NCI-H2227 (cell line): ENCODE data around the gene CYP46A1.
"Not testable (repeated sequence)": the region's sequence is repeated elsewhere in the genome, so short reads cannot be mapped to it uniquely, and the experiment has no call there.

Experiments used
- DNase-seq: peaks from one replicate; lab custom pipeline; 2025; ENCODE audit not compliant: unreplicated experiment; lab: John Stamatoyannopoulos, UW

CYP46A1 gene

DNA sequence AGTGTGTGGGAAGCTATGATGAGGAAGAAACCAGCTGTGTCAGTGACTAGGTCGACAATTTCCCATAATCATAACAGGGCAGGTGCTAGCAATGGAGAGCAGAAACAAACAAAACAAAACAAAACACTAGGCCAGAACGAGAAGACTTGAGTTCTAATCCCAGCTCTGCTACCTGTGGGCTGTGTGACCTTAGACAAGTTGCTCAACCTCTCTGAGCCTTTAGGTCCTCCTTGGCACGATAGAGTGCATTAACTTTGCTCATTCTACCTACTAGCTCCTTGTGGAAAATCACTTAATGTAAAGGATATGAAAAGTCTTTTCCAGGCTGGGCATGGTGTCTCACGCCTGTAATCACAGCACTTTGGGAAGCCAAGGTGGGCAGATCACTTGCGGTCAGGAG is 27.9 kb upstream of the CYP46A1 start:
- no peak for DNase-seq

DNA sequence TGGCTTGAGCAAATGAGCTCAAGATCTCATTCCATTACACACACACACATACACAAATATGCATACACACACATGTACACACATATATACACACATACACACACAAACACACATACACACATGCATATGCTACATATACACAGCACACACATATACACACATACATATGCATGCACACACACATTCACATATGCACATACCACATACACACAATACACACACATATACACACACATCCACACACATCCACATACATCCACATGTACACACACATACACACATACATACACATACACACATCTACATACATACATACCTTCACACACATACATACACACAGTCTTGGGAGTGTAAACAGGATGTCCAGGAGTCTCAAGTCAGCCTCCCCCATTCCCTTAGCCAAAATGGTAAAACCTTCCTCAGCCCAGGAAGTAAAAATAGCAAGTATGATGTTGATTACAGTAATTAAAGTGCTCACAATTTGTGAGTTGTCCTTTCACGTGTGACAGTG is 26.4 kb upstream of the CYP46A1 start:
- no peak for DNase-seq

DNA sequence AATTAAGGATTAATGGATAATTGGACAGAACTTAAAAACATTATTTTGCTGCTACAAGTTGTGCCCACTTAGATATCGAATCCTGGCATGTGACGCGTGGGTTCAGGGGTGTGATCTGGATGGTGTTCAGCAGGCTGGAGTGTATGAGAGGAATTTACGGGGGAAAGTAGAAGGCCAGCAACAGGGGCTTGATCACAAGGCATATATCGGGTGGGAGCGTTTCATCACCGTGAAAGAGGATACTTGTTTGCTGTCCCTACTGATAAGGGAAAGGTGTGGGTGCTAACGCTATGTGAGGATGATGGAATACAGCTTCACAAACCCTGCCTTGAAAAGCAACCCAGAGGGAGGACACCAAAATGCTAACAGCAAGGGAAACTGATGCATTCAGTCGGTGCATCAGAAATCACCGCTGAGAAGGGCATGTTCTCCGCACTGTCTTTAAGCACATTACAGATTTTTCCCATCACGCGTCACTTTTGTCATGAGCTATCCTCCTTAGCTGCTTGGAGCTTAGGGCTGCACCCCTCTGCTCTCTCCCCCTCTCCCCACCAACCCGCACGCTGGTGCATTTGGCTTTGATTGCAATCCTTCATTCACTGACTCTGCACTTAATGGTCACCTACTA is 25.8 kb upstream of the CYP46A1 start:
- no peak for DNase-seq

DNA sequence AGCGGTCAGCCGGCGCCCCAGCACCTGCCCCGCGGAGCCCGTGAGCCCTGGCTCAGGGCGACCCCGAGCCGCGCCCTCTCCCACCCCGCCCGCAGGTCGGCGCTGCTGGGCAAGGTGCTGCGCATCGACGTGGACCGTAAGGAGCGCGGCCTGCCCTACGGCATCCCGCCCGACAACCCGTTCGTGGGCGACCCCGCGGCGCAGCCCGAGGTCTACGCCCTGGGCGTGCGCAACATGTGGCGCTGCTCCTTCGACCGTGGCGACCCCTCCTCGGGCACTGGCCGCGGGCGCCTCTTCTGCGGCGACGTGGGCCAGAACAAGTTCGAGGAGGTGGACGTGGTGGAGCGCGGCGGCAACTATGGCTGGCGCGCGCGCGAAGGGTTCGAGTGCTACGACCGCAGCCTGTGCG is 24.8 kb upstream of the CYP46A1 start:
- no peak for DNase-seq

DNA sequence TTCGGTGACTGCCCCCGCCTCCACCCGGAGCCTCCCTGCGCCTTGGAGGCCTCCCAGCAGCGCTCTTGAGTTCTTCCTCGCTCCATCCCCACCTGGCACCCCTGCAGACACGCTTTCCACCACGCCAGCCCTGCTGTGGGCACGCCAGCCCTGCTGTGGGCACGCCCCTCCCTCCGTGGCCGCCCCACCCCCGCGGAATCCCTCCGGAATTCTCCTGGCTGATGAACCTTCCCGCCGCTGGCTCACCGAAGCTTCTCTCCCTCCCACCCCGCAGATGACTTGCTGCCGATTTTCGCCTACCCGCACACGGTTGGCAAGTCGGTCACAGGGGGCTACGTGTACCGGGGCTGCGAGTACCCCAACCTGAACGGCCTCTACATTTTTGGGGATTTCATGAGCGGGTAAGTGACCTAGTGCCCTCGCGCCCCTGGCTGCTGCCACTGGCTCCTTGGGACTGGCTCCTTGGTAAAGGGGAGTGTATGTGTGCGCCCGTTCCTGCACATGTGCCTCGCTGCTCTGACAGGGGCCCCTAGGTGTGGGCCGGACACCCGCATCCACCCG is 24.0 kb upstream of the CYP46A1 start:
- DNase-seq, result no peak

DNA sequence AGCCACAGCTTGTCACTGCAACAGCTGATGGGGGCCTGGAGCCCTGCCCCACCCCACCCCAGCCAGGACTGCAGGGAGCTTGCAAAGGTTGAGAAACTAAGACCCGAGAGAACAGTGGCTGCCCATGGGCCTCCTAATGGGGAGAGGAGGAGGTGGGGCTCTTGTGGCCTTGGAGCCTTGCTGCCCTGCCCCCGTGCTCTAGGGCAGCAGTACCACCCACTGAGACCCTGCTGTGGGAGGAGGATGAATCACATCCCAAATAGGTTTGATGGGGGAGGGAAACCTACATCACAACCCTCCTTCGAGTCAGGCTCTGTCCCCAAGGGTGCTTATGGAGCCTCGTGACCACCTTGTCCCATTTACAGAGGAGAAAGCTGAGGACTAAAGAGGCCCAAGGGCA is 23.3 kb upstream of the CYP46A1 start:
- no peak for DNase-seq

DNA sequence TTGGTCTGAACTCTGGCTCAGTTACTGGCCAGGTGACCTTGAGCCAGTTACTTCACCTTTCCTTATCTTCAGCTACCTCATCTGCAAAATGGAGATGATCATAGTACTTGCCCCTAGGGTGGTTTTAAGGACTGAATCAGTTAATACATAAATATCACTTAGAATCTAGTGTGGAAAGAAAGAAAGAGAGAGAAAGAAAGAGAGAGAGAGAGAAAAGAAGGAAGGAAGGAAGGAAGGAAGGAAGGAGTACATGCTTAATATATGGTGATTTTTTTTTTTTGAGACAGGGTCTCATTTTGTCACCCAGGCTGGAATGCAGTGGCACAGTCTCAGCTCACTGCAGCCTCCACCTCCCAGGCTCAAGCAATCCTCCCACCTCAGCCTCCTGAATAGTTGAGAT is 22.9 kb upstream of the CYP46A1 start:
- not testable (repeated sequence) for DNase-seq

DNA sequence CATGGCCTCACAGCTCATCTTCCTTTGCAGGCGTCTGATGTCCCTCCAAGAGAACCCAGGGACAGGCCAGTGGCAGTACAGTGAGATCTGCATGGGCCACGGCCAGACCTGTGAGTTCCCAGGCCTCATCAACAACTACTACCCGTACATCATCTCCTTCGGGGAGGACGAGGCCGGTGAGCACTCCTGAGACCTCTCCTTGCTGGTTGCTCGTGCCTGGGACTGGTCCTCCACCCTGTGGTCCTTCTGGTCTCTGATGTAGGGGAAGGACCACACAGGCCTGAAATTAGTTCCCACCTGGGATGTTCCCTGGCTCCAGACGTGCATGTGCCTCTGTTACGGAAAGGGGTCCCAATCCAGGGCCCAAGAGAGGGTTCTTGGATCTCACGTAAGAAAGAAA is 21.3 kb upstream of the CYP46A1 start:
- DNase-seq, result no peak

DNA sequence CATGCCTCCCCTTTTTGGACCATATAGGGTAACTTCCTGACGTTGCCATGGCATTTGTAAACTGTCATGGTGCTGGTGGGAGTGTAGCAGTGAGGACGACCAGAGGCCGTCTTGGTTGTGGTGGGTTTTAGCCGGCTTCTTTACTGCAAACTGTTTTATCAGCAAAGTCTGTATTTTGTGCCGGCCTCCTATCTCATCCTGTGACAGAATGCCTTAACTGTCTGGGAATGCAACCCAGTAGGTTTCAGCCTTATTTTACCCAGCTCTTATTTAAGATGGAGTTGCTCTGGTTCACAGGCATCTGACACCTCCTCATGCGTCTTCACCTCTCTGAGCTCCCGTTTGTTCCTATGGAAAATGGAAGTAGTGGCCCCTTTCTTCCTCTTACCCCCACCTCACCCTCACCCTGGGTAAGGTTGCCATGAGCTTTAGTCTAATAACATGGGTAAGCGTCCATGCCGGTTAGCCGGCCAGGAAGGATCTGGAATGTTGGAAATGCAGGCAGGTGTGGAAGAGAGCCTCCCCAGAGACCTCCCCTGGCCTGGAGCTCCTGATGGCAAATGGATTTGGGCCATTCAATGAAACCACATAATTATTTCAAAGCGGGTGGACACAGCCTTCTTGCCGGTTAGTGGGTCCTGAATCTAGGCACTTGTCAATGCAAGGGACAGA is 20.6 kb upstream of the CYP46A1 start:
- no peak for DNase-seq

DNA sequence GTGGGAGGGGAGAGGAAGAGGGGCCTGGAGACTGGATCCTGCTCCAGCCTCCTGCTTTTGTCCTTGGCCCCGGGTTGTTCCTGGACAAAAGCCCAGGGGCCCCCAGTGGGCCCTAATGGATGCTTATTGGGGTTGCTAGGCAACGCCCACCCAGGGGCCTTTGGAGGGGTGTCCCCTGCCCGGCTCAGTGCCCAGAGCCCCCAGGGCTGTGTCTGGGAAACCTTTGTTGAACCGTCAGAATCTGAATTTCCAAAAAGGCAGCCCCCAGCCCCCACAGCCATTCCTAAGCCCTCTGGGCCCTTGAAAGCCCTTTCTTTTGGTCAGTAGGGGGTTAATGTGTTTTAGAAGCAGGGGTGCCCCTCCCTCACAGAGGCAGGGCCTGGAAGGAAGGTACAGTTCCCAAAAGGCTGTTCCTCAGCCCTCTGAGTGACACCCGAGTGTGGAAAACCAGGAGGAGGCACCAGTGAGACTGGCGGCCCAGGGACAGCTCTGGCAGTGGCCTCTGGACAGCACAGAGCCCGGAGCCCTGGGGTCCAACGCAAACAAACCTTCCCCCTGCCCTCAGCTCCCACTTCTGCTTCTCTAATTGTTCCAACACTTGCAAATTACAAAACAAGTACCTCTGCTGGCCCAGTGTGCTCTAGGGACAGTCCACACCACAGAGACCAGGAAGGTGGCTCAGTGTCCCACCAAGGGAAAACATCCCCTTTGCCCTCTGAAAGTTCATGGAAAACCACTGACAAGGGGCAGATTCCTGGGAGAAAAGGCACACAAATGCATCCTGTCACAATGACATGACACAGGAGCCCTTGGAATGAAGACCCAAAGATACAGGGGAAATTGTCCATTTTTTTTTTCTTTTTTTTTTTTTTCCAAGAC is 19.8 kb upstream of the CYP46A1 start:
- DNase-seq, result no peak

DNA sequence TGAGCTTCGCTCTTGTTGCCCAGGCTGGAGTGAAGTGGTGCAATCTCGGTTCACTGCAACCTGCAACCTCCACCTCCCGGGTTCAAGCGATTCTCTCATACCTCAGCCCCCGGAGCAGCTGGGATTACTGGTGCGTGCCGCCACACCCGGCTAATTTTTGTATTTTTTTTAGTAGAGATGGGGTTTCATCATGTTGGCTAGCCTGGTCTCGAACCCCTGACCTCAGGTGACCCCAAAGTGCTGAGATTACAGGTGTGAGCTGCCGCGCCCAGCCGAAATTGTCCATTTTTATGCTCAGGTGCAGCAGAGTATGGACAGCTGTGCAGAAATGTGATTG is 19.2 kb upstream of the CYP46A1 start:
- DNase-seq, result no peak

DNA sequence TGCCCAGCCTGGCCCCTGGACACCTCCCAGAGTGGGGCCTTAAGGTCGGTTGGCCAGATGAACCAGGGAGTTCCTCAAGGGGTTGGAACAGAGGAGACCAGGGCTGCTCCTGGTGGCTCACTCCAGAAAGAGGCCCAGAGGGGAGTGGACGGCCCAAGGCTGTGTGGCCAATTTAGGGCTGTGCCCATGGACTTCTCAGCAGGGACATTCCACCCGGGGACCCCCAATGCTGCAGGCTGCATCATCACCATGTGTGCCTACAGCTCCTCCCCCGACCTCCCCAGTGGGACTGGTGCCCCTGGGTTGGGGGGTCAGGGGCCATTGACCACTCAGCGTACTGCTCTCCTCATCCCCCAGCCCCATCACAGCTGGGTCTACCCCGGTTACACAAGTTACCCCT is 17.6 kb upstream of the CYP46A1 start:
- DNase-seq, result no peak

DNA sequence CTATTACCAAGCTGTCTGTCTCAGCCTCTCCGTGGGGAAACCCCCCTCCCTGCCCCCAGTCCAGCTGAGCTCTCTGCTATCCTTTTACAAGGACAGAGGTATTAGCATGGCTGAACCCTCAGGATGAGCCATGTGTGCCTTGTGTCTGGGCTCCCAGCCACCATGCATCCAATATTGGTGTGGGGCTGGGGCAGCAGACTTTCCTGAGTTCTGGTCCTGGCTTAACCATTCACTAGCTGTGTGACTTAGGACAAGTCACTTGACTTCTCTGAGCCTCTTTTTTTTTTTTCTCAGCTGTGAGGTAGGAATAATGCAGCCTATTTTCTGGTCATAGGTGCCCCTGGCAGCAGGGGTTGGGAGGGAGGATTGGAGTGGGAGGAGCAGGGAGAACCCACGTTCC is 17.1 kb upstream of the CYP46A1 start:
- DNase-seq, result no peak

DNA sequence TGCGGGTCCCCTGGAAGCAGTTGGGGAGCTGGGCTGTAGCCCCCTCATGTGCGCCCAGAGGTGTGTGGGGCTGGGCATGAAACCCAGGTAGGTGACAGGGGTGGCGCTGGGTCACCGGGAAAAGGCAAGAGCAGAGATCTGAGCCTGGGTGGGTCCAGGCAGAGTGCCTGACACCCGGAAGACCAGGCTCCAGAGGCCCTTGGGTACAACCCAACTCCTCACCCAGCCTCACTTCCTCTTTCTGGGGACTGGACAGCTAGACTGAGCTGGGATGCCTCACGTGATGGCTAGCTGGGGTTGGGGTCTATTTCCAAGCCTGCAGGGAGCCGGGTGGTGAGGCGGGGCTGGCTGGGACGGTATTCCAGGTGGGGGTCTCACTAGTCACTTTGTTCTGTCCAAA is 16.3 kb upstream of the CYP46A1 start:
- DNase-seq, result no peak

DNA sequence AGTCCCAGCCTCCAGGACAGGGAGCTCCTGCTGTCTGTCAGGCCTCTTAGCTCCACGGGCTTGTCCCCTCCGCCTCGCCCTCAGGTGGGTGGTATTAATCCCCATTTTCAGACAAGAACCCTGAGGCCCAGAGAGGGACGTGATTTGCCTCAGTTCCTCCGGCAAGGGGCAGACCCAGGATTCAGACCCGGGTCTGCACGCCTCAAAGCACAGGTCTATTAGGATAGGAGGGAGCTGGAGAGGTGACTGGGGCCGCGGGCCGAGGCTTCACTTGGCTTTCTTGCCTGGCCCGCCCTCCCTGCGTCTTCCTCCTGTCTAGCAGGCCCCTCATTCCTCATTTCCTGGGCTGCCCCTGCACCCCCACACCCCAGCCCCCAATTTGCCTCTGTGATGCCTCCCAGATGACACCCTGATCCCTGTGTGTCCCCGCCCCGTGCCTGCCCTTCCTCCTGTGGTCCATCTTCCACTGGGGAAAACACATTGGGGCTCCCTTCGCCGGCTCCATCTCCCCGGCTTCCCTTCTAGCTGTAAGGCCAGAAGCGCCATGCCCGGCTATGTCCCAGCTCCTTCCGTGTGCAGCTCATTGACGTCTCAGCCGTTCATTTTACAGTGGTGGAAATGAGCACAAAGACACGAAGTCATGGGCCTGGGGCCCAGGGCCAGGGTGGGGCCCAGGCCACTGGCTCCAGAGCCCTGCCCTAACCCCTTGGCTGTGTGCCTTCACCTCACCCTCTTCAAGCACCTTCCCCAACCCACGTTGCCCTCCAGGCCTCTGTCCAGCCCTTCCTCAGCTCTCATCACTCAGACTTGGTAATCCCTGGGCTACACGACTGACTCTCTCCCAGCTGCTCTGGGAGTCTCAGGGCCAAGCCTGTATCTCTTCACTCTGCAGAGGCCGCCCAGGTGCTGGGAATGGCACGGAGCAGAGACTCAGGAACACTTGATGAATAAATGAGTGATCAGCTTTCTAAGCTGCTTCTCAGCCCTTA is 15.5 kb upstream of the CYP46A1 start:
- no peak for DNase-seq

DNA sequence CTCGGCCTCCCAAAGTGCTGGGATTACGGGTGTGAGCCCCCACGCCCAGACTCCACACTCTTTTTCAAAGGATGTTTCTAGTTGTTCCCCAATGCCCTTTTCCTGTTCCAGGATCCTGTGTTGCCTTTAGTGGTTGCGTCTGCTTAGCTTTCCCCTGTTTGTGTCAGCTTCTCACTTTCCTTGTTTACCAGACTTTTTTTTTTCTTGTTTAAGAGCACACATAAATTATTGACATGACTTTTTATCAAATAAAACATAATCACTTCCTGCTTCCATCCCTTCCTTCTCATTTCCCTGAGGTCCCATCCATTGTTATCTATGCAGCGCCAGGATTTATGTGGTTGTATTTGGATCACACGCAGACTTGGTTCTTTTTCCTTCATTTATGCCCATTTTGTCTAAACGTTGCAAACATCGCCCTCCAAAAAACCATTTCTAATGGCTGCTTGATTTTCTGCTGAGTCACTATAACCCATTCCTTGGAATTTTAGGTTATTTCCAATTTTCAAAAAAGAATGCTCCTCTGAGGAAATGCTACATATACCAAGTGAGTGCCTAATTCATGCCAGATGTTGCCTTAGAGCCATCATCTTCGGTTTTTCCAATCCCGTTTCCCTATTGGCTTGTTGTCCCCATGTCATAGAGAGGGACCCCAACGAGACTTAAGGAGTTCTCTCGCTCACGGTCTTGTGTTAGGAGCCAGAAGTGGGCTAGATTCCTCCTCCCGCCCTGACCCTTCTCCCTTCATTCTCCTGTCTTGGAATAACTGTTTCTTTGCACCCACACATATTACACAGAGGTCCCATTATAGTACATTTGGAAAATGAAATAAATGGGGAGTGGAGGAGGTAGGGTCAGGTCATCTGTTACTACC is 13.5 kb upstream of the CYP46A1 start:
- no peak for DNase-seq

DNA sequence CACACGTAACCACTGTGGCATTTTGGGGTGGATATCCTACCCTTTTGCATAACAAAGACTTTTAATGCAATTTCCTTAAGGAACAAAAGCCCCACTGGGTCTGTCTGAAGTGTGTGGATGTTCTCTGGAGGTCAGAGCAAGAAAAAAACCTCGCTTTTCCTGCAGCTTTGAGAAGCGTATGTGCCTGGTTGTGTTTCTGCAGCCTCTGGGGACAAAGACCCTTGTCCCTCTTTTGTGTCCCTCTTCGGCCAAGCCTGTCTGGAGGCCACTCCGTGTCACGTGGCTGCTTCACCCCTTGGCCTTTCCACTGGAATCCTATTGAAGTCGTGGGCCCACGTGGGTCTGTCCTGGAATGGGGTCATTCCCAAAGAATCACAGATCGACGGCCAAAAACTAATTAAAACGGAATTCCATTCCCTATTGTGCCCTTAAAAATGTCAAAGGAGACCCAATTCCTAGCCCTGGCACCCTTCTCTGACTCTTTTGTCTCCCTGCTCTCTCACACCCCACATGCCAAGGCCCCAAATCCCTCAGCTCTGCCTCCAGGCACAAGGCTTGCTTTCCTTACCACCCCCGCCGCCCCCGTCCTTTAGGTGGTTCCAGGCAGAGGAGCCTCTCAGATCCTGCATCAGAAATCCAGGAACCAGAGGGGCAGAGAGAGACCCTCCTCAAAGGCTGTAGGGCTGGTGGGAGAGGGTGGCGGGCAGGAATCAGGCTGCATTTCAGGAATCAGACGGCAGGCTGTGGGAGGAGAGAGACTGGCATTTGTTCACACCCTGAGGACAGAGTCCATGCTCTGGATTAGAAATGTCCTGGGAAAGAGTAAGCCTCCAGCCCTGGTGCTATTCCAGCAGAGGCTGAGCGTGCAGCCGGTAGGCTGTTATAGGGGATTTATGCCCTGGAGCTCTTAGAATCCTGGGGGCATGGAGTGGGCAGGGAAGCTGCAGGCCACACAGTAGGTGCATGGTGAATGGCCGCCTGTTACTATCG is 12.6 kb upstream of the CYP46A1 start:
- DNase-seq, result no peak

DNA sequence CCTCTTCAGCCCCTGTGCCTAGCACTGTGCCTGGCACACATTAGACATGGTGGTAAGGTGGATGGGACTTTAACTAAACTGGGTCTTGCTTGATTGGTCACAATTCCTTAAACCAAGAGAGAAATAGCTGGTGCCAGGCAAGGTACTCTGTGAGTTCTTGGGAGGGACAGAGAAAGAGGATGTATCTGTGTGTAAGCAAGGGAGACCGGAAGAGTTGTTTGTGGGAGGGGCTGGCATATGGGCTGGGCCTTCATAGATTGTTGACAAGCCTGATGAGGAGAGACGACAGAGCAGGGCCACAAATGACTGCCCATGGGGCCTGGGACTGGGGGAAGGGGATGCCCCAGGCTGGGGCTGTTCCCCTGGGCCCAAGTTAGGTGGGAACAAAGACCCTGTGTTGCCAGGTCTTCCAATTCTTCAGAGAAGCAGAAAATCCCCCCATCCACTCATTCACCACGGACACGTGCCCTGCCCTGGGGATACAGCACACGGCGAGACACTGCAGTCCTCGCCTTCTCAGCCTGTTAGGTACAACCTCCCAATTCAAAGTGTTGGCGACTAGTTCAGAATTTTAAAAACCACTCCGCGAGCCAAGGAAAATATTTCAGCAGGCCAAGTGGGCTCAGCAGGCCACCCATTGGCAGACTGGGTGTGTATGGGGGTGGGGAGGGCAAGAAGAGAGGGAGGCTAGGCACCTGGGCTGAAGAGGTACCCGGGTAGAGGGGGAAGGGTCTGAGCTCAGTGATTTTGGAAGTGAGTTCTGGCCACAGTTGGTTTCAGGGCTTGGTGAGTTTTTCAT is 11.4 kb upstream of the CYP46A1 start:
- no peak for DNase-seq
